ENCODE data around the gene CHAF1B. TPM values are rescaled to one million over a fixed set of nuclear protein-coding genes. Genes with fewer than 3 reads are reported as not detected.
"Not testable (repeated sequence)": the region's sequence is repeated elsewhere in the genome, so short reads cannot be mapped to it uniquely, and the experiment has no call there.

CHAF1B gene
- total RNA-seq, 2 experiments from 2014 or later: 28.9 to 29.2 TPM

DNA sequence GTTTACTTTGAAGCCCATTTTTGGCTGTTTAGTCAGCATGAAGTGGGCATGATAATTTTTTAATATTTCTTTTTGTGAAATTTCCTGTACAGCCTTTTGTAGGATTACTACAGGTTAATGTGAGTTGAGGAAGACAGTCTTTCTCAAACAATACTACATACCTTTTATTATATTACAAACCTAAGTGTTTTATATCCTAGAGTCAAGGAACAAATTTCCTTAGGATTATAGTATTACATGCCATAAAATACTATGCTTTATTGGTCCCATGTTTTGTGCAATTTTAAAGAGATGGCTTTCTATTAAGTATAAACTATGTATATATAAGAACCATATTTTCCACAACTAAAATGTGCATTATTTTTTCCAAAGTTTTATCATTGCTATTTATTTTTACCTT, 9.2 kb upstream of the CHAF1B start:
- Mint-ChIP-seq H3K36me3 (peaks cover 30% of the 10 kb centered on the region), H3K4me3 (no peak overlapping the region), H3K27me3 (no peaks in the 10 kb centered on the region), H3K27ac (no peak overlapping the region), H3K9me3 (ENCODE audit: low read depth) (no peaks in the 10 kb centered on the region), H3K4me1 (no peaks in the 10 kb centered on the region)
- ATAC-seq: no peak
- no peak for DNase-seq
- CTCF ChIA-PET: no interaction called here

DNA sequence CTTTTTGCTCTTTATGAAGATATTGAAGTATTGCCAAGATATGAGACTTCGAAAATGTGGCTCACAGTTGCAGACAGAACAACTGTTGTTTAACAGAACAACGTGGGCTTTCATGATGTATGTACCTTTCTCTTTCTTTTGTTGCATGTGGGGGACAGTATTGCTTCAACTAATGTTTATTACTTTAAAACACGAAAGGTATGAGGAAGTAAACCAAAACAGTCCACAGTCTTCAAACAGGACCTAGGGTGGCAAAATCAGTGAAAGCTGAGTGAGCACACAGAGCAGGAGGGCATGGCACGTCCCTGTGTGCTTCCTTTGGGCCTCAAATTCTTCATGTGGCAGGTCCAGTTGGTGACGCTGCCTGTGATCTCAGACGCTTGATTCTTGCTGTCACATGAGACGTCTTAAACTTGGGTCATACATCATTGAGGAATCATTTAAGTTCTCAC, 7.8 kb upstream of the CHAF1B start:
- H3K27me3 Mint-ChIP-seq: no peaks in the 10 kb centered on the region
- CTCF ChIA-PET: no interaction called here
- no peak overlapping the region for H3K4me3 Mint-ChIP-seq
- ATAC-seq (no peak), DNase-seq (no peak)
- H3K4me1 Mint-ChIP-seq: no peaks in the 10 kb centered on the region
- H3K36me3 Mint-ChIP-seq: peaks cover 24% of the 10 kb centered on the region
- H3K27ac Mint-ChIP-seq: no peak overlapping the region
- no peaks in the 10 kb centered on the region for H3K9me3 Mint-ChIP-seq (ENCODE audit: low read depth)

DNA sequence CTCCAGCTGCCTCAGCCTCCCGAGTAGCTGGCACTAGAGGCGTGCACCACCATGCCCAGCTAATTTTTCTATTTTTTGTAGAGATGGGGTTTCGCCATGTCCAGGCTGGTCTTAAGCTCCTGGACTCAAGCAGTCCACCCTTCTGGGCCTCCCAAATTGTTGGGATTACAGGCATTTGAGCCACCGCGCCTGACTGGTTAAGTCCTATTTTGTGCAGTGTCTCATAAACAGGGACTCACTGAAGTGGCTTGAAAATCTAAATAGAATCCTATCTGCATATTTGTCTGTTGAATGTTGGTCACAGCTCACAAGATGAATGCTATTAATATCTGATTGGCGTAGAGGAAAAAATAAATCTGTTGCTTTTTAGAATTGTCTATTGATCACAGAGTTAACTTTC, 5.9 kb upstream of the CHAF1B start:
- no peaks in the 10 kb centered on the region for H3K9me3 Mint-ChIP-seq (ENCODE audit: low read depth)
- no peaks in the 10 kb centered on the region for H3K27me3 Mint-ChIP-seq
- no peak for DNase-seq
- H3K4me1 Mint-ChIP-seq: no peaks in the 10 kb centered on the region
- H3K36me3 Mint-ChIP-seq: peaks cover 15% of the 10 kb centered on the region
- no peak for ATAC-seq
- no peak overlapping the region for H3K4me3 Mint-ChIP-seq
- CTCF ChIA-PET: interaction anchor here (0.8 to 0.9 kb wide), 2 partner anchors 12 to 242 kb away, joined by 3 to 4 read pairs; no protein-coding TSS in a partner anchor
- no peak overlapping the region for H3K27ac Mint-ChIP-seq

DNA sequence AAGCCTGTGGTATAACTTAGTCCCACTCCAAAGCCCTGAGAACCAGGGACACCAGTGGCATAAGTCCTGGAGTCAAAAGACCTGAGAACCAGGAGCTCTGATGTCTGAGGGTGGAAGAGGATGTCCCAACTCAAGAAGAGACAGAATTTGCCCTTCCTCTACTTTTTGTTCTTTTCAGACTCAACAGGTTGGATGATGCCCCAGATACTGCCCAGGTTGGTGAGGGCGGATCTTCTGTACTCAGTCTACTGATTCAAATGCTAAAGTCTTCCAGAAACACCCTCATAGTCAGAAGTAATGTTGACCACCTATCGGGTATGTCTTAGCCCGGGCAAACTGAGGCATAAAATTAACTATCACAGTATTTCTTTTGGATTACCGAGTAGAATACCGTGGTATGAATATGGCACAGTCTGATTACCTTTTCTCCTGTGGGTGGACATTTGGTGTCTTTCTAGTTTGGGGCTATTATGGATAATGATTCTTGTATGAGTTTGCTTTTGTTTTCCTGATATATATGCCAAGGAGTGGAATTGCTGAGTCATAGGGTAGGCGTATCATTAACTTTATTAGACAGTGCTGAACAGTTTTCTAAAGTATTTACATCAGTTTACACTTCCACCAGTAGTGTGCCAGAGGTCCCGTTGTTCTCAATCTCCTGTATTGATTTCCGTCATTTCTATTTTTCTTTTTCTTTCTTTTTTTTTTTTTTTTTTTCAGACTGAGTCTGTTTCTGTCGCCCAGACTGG, 3.2 kb upstream of the CHAF1B start:
- H3K9me3 Mint-ChIP-seq (ENCODE audit: low read depth): no peaks in the 10 kb centered on the region
- no peak for DNase-seq
- H3K27ac Mint-ChIP-seq: peak overlapping the region; percentile 17
- CTCF ChIA-PET: no interaction called here
- peaks cover 12% of the 10 kb centered on the region for H3K4me1 Mint-ChIP-seq
- ATAC-seq: no peak
- peaks cover 13% of the 10 kb centered on the region for H3K36me3 Mint-ChIP-seq
- no peak overlapping the region for H3K4me3 Mint-ChIP-seq
- H3K27me3 Mint-ChIP-seq: no peaks in the 10 kb centered on the region

DNA sequence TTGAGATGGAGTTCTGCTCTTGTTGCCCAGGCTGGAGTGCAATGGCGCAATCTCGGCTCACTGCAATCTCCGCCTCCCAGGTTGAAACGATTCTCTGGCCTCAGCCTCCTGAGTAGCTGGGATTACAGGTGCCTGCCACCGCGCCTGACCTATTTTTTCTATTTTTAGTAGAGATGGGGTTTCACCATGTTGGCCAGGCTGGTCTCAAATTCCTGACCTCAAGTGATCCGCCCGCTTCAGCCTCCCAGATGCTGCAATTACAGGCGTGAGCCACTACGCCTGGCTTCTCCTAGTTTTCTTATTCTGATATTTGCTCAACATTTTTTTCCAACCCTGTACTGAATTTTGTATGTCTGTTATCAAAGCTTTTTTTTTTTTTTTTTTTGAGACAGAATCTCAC, 2.5 kb upstream of the CHAF1B start:
- not testable (repeated sequence) for H3K27me3 Mint-ChIP-seq; DNase-seq; H3K27ac Mint-ChIP-seq; ATAC-seq; H3K9me3 Mint-ChIP-seq (ENCODE audit: low read depth); H3K4me3 Mint-ChIP-seq
- CTCF ChIA-PET: interaction anchor here (1.5 kb wide), 1 partner anchor 14 kb away, joined by 3 read pairs; no protein-coding TSS in a partner anchor
- Mint-ChIP-seq H3K36me3 (peaks cover 13% of the 10 kb centered on the region), H3K4me1 (peaks cover 17% of the 10 kb centered on the region)

DNA sequence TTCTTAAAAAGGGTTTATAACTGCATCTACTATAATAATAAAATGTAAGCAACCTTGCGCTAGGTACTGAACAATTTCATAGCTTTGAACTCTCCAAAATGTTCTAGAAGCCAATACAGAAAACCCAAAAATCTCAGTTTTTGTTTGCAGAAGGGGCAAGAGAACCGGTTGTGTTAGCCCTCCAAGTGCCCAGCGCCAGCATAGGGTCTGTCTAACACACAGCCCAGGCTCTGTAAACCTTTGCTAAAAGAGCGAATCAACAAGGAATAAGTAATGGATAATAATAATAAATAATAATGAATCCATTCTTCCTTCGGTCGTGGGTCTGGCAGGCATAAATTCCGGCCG, 333 bp upstream of the CHAF1B start:
- H3K27ac Mint-ChIP-seq: no peak overlapping the region
- no peaks in the 10 kb centered on the region for H3K9me3 Mint-ChIP-seq (ENCODE audit: low read depth)
- H3K36me3 Mint-ChIP-seq: peaks cover 26% of the 10 kb centered on the region
- H3K27me3 Mint-ChIP-seq: no peaks in the 10 kb centered on the region
- DNase-seq (no peak), ATAC-seq (peak; percentile 11)
- H3K4me1 Mint-ChIP-seq: peaks cover 27% of the 10 kb centered on the region
- H3K4me3 Mint-ChIP-seq: no peak overlapping the region
- CTCF ChIA-PET: interaction anchor here (1.1 kb wide), 1 partner anchor 211 kb away, joined by 3 read pairs; no protein-coding TSS in a partner anchor

DNA sequence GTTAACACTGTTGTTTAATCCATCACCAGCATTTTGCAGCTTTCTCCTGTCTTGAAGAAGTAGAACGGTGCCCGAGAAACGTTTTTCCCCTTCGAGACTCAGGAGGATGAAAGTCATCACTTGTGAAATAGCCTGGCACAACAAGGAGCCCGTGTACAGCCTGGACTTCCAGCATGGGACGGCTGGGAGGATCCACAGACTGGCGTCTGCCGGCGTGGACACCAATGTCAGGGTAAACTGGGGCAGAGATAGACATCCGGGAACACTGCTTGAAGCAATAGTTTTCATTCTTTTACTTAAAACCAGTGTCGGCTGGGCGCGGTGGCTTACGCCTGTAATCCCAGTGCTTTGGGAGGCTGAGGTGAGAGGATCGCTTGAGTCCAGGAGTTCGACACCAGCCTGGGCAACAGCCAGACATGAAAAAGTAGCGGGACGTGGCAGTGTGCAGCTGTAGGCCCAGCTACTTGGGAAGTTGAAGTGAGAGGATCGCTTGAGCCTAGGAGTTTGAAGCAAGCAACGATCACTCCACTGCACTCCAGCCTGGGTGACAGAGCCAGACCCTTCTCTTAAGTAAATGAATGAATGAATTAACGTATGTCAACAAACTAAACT, 945 bp downstream of the CHAF1B start:
- Mint-ChIP-seq H3K4me1 (peaks cover 27% of the 10 kb centered on the region), H3K9me3 (ENCODE audit: low read depth) (no peaks in the 10 kb centered on the region), H3K36me3 (peaks cover 33% of the 10 kb centered on the region), H3K27me3 (no peaks in the 10 kb centered on the region), H3K27ac (peak overlapping the region; percentile 82), H3K4me3 (peak overlapping the region; percentile 81)
- no peak for DNase-seq
- ATAC-seq: no peak
- CTCF ChIA-PET: interaction anchor here (1.3 to 1.6 kb wide), 2 partner anchors 16 to 233 kb away, joined by 3 to 4 read pairs; no protein-coding TSS in a partner anchor

DNA sequence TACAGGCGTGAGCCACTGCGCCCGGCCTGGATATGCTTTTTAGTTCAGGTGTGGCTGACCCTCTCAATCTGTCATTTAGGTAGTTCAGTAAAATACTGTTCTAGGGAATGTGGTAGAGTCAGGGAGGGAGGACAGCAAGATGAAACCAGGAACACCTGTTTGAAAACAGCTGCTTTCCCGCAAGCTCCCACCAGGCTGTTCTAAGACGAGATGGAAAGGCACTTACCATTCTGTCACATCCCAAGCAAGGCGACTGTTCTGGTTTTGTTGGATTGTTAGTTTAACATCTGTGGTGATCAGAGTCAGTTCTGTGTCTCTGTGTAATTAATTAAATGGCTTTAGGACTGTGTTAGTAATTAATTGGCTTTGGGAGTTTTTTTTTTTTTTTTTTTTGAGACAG, 2.9 kb downstream of the CHAF1B start:
- CTCF ChIA-PET: no interaction called here
- no peaks in the 10 kb centered on the region for H3K27me3 Mint-ChIP-seq
- H3K4me1 Mint-ChIP-seq: peaks cover 27% of the 10 kb centered on the region
- DNase-seq (no peak), ATAC-seq (no peak)
- no peak overlapping the region for H3K4me3 Mint-ChIP-seq
- H3K27ac Mint-ChIP-seq: no peak overlapping the region
- H3K9me3 Mint-ChIP-seq (ENCODE audit: low read depth): no peaks in the 10 kb centered on the region
- H3K36me3 Mint-ChIP-seq: peaks cover 44% of the 10 kb centered on the region

DNA sequence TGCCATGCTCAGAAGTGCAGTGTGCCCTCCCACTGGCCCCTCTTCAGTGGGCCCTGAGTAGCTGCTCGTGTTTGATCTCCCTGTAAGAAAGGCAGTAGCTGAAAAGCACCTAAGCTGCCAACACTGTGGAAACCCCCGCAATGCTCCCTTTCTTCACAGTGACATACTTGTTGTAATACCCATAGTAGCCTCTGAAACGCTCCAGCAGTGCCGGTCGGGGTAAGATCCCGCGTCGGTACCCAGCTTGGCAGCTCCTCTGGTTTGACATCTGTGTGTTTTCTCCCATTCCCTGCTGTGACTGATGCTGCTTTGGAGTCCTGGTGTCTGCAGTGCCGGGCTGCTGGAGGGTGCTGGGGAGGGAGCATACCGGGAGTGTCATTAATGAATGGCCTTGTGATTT, 3.6 kb downstream of the CHAF1B start:
- H3K27me3 Mint-ChIP-seq: no peaks in the 10 kb centered on the region
- no peaks in the 10 kb centered on the region for H3K9me3 Mint-ChIP-seq (ENCODE audit: low read depth)
- no peak for ATAC-seq
- H3K4me3 Mint-ChIP-seq: no peak overlapping the region
- no peak for DNase-seq
- peaks cover 47% of the 10 kb centered on the region for H3K36me3 Mint-ChIP-seq
- H3K27ac Mint-ChIP-seq: no peak overlapping the region
- CTCF ChIA-PET: interaction anchor here (0.9 kb wide), 1 partner anchor 235 kb away, joined by 3 read pairs; no protein-coding TSS in a partner anchor
- peaks cover 27% of the 10 kb centered on the region for H3K4me1 Mint-ChIP-seq

DNA sequence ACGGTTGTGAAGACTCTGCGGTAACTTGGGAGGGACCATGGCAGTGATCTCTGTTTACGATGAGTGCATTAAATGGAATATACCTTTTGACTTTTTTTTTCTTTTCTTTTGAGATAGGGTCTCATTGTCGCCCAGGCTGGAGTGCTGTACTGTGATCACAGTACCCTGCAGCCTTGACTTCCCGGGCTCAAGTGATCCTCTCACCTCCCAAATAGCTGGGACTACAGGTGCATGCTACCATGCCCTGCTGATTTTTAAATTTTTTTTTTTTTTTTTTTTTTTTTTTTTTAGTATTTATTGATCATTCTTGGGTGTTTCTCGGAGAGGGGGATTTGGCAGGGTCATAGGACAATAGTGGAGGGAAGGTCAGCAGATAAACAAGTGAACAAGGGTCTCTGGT, 6.5 kb downstream of the CHAF1B start:
- Mint-ChIP-seq H3K36me3 (peaks cover 61% of the 10 kb centered on the region), H3K4me1 (peaks cover 19% of the 10 kb centered on the region)
- H3K27ac Mint-ChIP-seq; ATAC-seq; H3K27me3 Mint-ChIP-seq; H3K9me3 Mint-ChIP-seq (ENCODE audit: low read depth); H3K4me3 Mint-ChIP-seq; CTCF ChIA-PET; DNase-seq: not testable (repeated sequence)

DNA sequence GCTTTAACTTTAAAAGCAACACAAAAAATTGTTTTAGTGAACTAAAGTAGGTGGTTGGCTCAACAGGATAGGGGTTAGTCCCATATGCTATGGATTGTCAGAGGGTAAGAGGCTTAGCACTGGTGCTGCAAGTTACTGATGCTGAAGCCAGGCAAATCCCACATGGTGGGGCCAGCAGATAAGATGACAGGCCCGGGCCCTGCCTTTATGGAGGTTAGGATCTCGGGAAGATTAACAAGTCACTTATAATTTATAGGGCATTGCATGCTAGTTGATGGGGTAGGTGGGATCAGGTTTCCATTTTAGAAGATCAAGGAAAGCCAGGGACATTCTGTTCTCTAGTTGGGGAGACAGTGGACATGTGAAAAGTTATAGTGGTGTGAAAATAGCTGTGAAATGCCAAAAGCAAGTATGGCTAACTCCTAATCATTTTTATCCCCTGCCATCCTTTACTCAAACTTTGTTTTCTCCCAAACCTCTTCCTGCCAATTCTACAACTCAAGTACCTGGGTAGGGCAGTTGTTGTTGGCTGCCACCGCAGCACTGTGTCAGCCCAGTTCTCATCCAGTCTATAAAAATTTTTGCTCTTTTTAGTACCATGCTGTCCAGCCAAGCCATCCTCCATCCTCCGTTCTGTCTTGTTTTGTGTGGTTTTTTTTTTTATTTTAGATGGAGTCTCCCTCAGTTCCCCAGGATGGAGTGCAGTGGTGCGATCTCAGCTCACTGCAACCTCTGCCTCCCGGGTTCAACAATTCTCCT, 10.3 kb downstream of the CHAF1B start:
- ATAC-seq (no peak), DNase-seq (no peak)
- Mint-ChIP-seq H3K27me3 (no peaks in the 10 kb centered on the region), H3K4me3 (no peak overlapping the region), H3K4me1 (peaks cover 3% of the 10 kb centered on the region), H3K9me3 (ENCODE audit: low read depth) (no peaks in the 10 kb centered on the region), H3K27ac (no peak overlapping the region), H3K36me3 (peaks cover 54% of the 10 kb centered on the region)
- CTCF ChIA-PET: no interaction called here

DNA sequence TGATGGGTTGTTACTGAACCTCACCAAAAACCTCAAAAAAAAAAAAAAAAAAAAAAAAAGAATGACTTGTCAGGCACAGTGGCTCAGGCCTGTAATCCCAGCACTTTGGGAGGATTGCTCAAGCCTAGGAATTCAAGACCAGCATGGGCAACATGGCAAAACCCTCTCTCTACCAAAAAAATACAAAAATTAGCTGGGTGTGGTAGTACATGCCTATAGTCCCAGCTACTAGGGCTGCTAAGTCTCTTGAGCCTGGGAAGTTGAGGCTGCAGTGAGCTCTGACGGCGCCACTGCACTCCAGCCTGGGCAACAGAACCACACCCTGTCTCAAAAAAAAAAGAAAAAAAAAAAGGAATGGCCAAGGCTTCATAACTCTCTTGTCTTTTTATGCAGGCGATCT, 11.1 kb downstream of the CHAF1B start:
- no peak overlapping the region for H3K4me3 Mint-ChIP-seq
- no peaks in the 10 kb centered on the region for H3K9me3 Mint-ChIP-seq (ENCODE audit: low read depth)
- H3K27me3 Mint-ChIP-seq: no peaks in the 10 kb centered on the region
- CTCF ChIA-PET: interaction anchor here (0.7 to 1.0 kb wide), 2 partner anchors 18 to 26 kb away, joined by 3 to 4 read pairs; no protein-coding TSS in a partner anchor
- no peak overlapping the region for H3K27ac Mint-ChIP-seq
- peaks cover 54% of the 10 kb centered on the region for H3K36me3 Mint-ChIP-seq
- ATAC-seq: no peak
- peaks cover 3% of the 10 kb centered on the region for H3K4me1 Mint-ChIP-seq
- no peak for DNase-seq

DNA sequence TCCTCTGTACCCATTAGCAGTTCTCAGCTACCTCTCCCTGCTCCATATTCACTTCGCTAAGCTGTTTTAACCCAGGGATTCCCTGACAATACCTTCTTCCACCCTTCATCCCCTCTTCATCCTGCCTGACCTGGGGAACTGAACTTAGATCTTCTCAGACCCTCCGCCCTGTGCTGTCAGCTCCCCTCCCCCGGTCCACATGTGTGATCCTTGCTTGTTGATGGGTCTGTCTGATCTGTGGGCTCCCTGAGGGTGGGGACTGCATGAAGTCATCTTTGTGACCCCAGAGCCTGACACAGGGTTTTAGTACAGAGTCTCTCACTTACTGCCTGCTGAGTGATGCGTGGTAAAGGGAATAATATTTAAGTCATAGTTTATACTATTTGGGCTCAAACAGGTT, 11.8 kb downstream of the CHAF1B start:
- Mint-ChIP-seq H3K4me3 (no peak overlapping the region), H3K27me3 (no peaks in the 10 kb centered on the region), H3K9me3 (ENCODE audit: low read depth) (no peaks in the 10 kb centered on the region), H3K36me3 (peaks cover 50% of the 10 kb centered on the region), H3K27ac (no peak overlapping the region), H3K4me1 (peaks cover 3% of the 10 kb centered on the region)
- no peak for DNase-seq
- CTCF ChIA-PET: interaction anchor here (1.0 kb wide), 1 partner anchor 18 kb away, joined by 3 read pairs; no protein-coding TSS in a partner anchor
- no peak for ATAC-seq

Data from activated CD8-positive, alpha-beta memory T cell treated with anti-CD3 and anti-CD28 coated beads, Interleukin-2, amount 10 ng/mL, durations not matched to agents 7 days and 5 days (primary cell).